ENCODE results near the gene MPRIP.

- no peak for TF ChIP-seq CTCF (IDR thresholded peaks at IDR 0.05; ENCODE audit: borderline replicate concordance, extremely low read depth, low read length, poor library complexity, severe bottlenecking)
- TF ChIP-seq EZH2 (IDR thresholded peaks at IDR 0.05; ENCODE audit: borderline replicate concordance, low read depth, low read length, severe bottlenecking) = no peak
Observed at GRCh38 chr17:17018021-17018441, 24.2 kb upstream of the MPRIP start.

Data from DND-41 (cell line).